ENCODE results near the gene CEP89. TPM values are rescaled to one million over a fixed set of nuclear protein-coding genes. Genes with fewer than 3 reads are reported as not detected.

The CEP89 gene
- polyA plus RNA-seq, 1 donor, result 14.4 TPM

DNA sequence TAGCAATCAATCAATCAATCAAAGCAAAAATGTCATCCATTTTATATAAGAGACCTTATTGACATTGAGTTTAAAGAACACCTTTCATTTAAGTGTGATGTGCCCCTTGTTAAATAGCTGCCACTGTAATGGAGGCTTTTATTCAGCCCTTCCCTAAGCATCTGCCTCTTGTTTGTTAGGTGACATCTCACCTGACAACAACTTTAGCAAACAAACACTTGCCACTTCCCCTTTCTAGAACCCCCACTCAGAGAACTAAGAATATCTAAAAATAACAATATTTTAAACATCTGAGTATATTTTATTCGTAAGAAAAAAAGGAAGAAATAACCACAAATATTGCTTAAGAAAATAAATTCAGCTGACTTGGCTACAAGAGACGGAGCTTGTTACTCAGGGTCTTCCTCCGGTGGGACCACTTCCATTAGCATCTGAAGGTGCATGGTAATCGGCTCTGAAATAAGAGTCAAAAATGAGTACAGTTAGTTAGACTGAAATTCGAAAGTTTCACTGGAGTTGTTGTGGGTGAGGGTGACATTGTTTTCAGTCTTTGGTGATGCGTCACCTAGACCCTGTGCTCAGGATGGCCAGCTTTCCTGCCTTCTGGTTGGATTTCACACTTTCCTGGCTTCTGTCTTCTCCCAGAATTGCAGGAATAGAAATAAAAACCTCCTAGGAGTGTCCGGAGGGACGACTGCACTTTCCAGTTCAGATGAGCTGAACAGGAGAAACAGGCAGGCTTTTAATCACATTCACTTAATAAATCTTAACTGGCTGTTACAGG, 141.3 kb downstream of the CEP89 start:
- no peak overlapping the region for H3K27ac ChIP-seq (ENCODE audit: low read length)
- peaks cover 24% of the 10 kb centered on the region for H3K36me3 ChIP-seq (ENCODE audit: control insufficient read depth, insufficient read depth, low read length)
- H3K27me3 ChIP-seq (ENCODE audit: control insufficient read depth, insufficient read depth, low read length), result no peaks in the 10 kb centered on the region
- 90% methylated on average over 3 of the region's 8 CpGs for WGBS (ENCODE audit: insufficient coverage, low lambda C conversion rate)
- no peak overlapping the region for H3K4me3 ChIP-seq (ENCODE audit: low read length)
- peaks cover 2% of the 10 kb centered on the region for H3K9me3 ChIP-seq (ENCODE audit: control insufficient read depth, low read depth, low read length)
- H3K4me1 ChIP-seq (ENCODE audit: control insufficient read depth, insufficient read depth, low read length), result no peaks in the 10 kb centered on the region
- no peak for DNase-seq

DNA sequence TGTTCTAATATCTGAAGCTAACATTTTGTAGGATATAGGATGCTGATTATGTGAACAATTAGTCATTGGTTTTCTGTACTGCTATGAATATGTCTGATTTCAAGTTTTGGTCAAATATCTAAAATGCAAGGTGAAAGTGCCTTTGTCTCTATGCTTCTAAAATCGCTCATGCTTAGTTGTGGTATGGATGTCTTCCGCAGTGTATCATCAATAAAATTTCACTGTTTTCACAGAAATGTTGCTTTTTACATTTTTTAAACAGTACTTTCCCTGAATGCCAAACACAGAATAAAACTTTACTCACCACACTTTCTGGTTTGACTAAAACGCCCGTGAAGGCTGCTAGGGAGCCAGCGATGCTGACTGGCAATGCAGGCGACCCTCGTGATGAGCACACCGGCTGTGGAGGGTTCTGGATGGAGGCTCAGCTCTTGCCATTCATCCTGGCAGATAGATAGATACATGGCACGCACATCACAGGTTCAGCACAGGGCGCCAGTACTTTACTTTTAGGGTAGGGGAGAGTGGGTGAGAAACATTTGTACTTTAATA, 142.3 kb downstream of the CEP89 start:
- WGBS (ENCODE audit: insufficient coverage, low lambda C conversion rate), result 96% methylated on average over 4 of the region's 10 CpGs
- Histone ChIP-seq H3K9me3 (ENCODE audit: control insufficient read depth, low read depth, low read length) (peaks cover 2% of the 10 kb centered on the region), H3K4me1 (ENCODE audit: control insufficient read depth, insufficient read depth, low read length) (no peaks in the 10 kb centered on the region), H3K36me3 (ENCODE audit: control insufficient read depth, insufficient read depth, low read length) (peaks cover 24% of the 10 kb centered on the region), H3K27me3 (ENCODE audit: control insufficient read depth, insufficient read depth, low read length) (no peaks in the 10 kb centered on the region), H3K27ac (ENCODE audit: low read length) (no peak overlapping the region), H3K4me3 (ENCODE audit: low read length) (no peak overlapping the region)
- no peak for DNase-seq

DNA sequence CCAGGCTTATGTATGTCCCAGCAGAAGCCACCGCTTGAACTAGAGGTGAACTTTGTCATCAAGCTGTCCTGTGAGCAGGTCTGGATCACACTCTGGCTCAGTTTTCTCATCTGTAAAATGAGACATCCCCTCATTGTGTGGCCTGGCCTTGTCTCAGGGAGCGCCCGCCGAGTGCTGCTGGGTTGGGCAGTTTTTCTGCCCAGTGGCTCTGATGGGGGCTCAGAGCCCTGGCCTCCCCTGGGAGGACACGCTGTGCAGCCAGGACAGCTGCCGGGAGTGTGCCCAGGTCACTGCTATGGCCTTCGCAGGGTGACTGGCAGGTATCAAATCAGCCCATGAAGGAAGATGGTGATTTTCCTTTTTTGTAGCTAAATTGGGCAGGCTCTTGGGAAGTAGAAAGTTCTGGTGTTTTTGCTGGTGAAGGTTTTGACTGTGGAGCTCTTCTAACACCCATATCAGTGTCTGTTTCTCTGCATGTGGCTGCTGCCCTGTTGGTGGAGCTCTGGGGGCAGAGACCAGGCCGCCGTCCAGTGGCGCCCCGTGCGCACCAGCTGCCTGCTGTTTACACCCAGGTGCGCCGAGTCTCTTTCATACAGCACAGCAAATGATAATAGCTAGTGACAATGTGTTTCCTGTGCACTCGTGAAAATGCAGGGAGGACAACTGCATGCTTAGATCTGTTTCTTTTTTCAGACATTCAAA, 143.0 kb downstream of the CEP89 start:
- WGBS (ENCODE audit: insufficient coverage, low lambda C conversion rate), result no CpG with 5 or more reads among the region's 15 CpGs
- Histone ChIP-seq H3K27ac (ENCODE audit: low read length) (no peak overlapping the region), H3K4me1 (ENCODE audit: control insufficient read depth, insufficient read depth, low read length) (no peaks in the 10 kb centered on the region)

DNA sequence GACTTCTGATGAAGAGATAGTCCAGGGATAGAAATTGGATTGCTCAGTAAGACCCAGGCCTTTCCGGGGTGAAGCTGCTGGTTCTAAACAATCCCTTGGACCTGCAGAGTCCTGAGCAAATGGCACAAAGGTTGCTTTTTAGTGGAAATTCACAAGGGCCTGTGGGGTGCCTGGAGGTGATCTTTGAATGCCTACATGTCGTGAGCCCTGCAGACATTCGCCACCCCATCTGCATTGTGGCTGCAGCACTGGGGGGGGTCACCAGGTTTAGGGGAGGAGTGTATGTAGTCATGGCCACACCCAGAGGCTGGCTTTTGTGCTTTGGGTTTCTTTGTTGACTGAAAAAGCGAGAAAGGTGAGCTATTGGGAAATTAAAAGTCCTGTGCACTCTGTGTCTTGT, 143.6 kb downstream of the CEP89 start:
- no peak for DNase-seq
- no peak overlapping the region for H3K4me3 ChIP-seq (ENCODE audit: low read length)
- H3K9me3 ChIP-seq (ENCODE audit: control insufficient read depth, low read depth, low read length), result peaks cover 2% of the 10 kb centered on the region
- H3K36me3 ChIP-seq (ENCODE audit: control insufficient read depth, insufficient read depth, low read length), result peaks cover 24% of the 10 kb centered on the region
- no peaks in the 10 kb centered on the region for H3K4me1 ChIP-seq (ENCODE audit: control insufficient read depth, insufficient read depth, low read length)
- H3K27ac ChIP-seq (ENCODE audit: low read length), result no peak overlapping the region
- WGBS (ENCODE audit: insufficient coverage, low lambda C conversion rate), result 100% methylated on average over 1 of the region's 4 CpGs
- no peaks in the 10 kb centered on the region for H3K27me3 ChIP-seq (ENCODE audit: control insufficient read depth, insufficient read depth, low read length)

More for the DNA sequence above, 143.0 kb downstream of the CEP89 start:
- Histone ChIP-seq H3K9me3 (ENCODE audit: control insufficient read depth, low read depth, low read length) (peaks cover 2% of the 10 kb centered on the region), H3K27me3 (ENCODE audit: control insufficient read depth, insufficient read depth, low read length) (no peaks in the 10 kb centered on the region), H3K36me3 (ENCODE audit: control insufficient read depth, insufficient read depth, low read length) (peaks cover 24% of the 10 kb centered on the region), H3K4me3 (ENCODE audit: low read length) (no peak overlapping the region)
- DNase-seq, result no peak

Other genes with a start within 250 kb of the CEP89 start
- gene SLC7A9, start 102.2 kb downstream of the CEP89 start, polyA plus RNA-seq, result 60.9 TPM
- 3.1 TPM for gene FAAP24, start 284 bp upstream of the CEP89 start, polyA plus RNA-seq
- gene RHPN2, start 92.9 kb upstream of the CEP89 start, polyA plus RNA-seq, result 34.4 TPM
- gene GPATCH1, start 109.2 kb upstream of the CEP89 start, polyA plus RNA-seq, result 11.9 TPM
- 0.54 TPM for gene WDR88, start 160.2 kb upstream of the CEP89 start, polyA plus RNA-seq
- 37.8 TPM for gene LRP3, start 222.4 kb upstream of the CEP89 start, polyA plus RNA-seq

Measured in large intestine (tissue), 3 donors.